ENCODE measurements around the gene OVOL1. TPM values are rescaled to one million over a fixed set of nuclear protein-coding genes. Genes with fewer than 3 reads are reported as not detected.

OVOL1 gene
- total RNA-seq, 1 donor: not detected

Other genes starting within 250 kb of the OVOL1 start
- gene LTBP3, start 228.7 kb upstream of the OVOL1 start, total RNA-seq: 23.7 and 24.2 TPM in 2 replicates
- 31.1 and 49.6 TPM in 2 replicates for gene ZNRD2, start 216.6 kb upstream of the OVOL1 start, total RNA-seq
- 19.0 and 27.4 TPM in 2 replicates for gene FAM89B, start 214.5 kb upstream of the OVOL1 start, total RNA-seq
- gene EHBP1L1, start 211.0 kb upstream of the OVOL1 start, total RNA-seq: 33.7 and 47.7 TPM in 2 replicates
- gene KCNK7, start 191.3 kb upstream of the OVOL1 start, total RNA-seq: under 0.01 TPM in 1 of 2 replicates, not detected in the other
- 28.9 and 29.3 TPM in 2 replicates for gene MAP3K11, start 172.8 kb upstream of the OVOL1 start, total RNA-seq
- 32.4 and 33.5 TPM in 2 replicates for gene PCNX3, start 171.3 kb upstream of the OVOL1 start, total RNA-seq
- 34.5 and 34.8 TPM in 2 replicates for gene SIPA1, start 149.0 kb upstream of the OVOL1 start, total RNA-seq
- gene RELA, start 124.1 kb upstream of the OVOL1 start, total RNA-seq: 22.2 and 24.2 TPM in 2 replicates
- gene KAT5, start 74.8 kb upstream of the OVOL1 start, total RNA-seq: 33.2 and 42.2 TPM in 2 replicates
- gene RNASEH2C, start 66.3 kb upstream of the OVOL1 start, total RNA-seq: 41.5 and 44.1 TPM in 2 replicates
- 13.8 and 16.4 TPM in 2 replicates for gene AP5B1, start 6.1 kb upstream of the OVOL1 start, total RNA-seq
- under 0.01 TPM in 1 of 2 replicates, not detected in the other for gene SNX32, start 46.9 kb downstream of the OVOL1 start, total RNA-seq
- 1,115 and 1,444 TPM in 2 replicates for gene CFL1, start 71.1 kb downstream of the OVOL1 start, total RNA-seq
- gene MUS81, start 73.4 kb downstream of the OVOL1 start, total RNA-seq: 71.2 and 75.7 TPM in 2 replicates
- 77.7 and 79.6 TPM in 2 replicates for gene EFEMP2, start 85.7 kb downstream of the OVOL1 start, total RNA-seq
- gene CTSW, start 92.8 kb downstream of the OVOL1 start, total RNA-seq: 0.43 TPM in 1 of 2 replicates, not detected in the other
- 144 and 158 TPM in 2 replicates for gene FIBP, start 101.4 kb downstream of the OVOL1 start, total RNA-seq
- 37.1 and 49.0 TPM in 2 replicates for gene CCDC85B, start 103.6 kb downstream of the OVOL1 start, total RNA-seq
- 18.0 and 41.0 TPM in 2 replicates for gene FOSL1, start 113.3 kb downstream of the OVOL1 start, total RNA-seq
- gene C11orf68, start 132.0 kb downstream of the OVOL1 start, total RNA-seq: 25.8 and 31.5 TPM in 2 replicates
- 216 and 218 TPM in 2 replicates for gene DRAP1, start 132.4 kb downstream of the OVOL1 start, total RNA-seq
- gene TSGA10IP, start 158.4 kb downstream of the OVOL1 start, total RNA-seq: not detected in 2 replicates
- gene SART1, start 174.7 kb downstream of the OVOL1 start, total RNA-seq: 25.5 and 26.7 TPM in 2 replicates
- gene EIF1AD, start 215.1 kb downstream of the OVOL1 start, total RNA-seq: 34.8 and 35.4 TPM in 2 replicates
- gene BANF1, start 215.4 kb downstream of the OVOL1 start, total RNA-seq: 19.9 and 24.8 TPM in 2 replicates
- gene CST6, start 224.9 kb downstream of the OVOL1 start, total RNA-seq: under 0.01 TPM in 1 of 2 replicates, not detected in the other
- under 0.01 and 0.43 TPM in 2 replicates for gene CATSPER1, start 239.4 kb downstream of the OVOL1 start, total RNA-seq

Data from fibroblast of villous mesenchyme (primary cell).